Activated T-helper 1 cell treated with Interleukin-2 at 50 U/mL for 16 hours (primary cell): ENCODE measurements around the gene DIP2C.

Experiments
- DNase-seq: peaks from one replicate; pipeline ENCODE4 v3.0.0-alpha.2; 2020; ENCODE audit warnings: low read depth

The DIP2C gene

GRCh38 chr10:677038-677437 lies 12.4 kb downstream of the DIP2C start:
- no peak for DNase-seq

DNA sequence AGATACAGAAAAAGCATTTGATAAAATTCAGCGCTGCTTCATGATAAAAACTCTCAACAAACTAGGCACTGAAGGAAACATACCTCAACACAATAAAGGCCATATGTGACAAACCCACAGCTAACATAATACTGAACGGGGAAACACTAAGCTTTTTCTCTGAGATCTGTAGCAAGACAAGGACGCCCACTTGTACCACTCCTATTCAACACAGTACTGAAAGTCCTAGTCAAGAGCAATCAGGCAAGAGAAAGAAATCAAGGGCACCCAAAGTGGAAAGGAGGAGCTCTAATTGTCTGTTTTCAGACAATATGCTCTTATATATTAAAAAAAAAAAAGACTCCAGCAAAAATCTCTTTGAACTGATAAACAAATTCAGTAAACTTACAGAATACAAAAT lies 13.3 kb downstream of the DIP2C start:
- no peak for DNase-seq

DNA sequence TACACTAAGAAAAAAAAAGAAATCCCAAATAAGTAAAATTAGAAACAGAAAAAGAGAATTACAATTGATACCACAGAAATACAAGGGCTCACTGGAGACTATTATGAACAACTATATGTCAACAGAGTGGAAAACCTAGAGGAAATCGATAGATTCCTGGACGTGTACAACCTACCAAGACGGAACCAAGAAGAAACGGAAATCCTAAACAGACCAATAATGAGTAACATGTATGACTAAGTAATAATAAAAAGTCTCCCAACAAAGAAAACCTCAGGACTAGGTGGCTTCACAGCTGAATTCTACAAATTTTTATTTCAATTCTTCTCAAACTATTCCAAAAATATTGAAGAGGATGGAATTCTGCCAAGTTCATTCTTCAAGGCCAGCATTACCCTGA lies 13.9 kb downstream of the DIP2C start:
- no peak for DNase-seq

GRCh38 chr10:673492-673891 lies 16.0 kb downstream of the DIP2C start:
- no peak for DNase-seq

DNA sequence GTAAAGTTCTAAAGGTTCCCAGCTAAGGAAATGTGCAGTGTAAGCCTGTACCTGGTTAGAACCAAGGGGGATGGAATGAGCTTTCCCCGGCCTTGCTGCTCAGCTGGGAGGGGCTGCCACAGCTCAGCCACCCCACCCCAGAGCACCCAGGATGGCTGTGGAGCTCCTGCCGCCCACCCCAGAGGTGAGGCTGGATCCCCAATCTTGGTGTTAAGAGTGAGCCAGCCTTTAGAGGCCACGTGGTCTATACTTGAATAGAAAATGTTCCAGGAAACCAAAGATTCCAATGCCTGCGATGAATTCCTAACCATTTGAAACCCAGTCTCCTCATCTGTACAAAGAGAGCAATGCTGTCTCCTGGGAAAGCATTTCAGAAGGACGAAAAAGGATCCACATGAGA lies 16.5 kb downstream of the DIP2C start:
- no peak for DNase-seq

DNA sequence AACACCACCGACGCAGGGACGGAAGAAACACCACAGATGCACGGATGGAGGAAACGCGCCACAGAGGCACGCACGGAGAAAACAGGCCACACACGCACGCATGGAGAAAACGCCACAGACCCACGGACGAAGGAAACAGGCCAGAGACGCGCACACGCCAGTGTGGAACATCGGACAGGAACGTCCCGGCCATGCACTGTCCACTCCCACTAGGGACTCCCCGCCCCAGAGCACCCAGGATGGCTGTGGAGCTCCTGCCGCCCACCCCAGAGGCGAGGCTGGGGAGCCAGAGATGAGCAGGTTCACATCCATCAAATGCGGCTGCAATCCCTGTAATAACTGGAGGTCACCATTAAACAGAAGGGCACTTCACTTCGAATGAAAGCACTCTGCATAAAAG lies 17.3 kb downstream of the DIP2C start:
- no peak for DNase-seq

DNA sequence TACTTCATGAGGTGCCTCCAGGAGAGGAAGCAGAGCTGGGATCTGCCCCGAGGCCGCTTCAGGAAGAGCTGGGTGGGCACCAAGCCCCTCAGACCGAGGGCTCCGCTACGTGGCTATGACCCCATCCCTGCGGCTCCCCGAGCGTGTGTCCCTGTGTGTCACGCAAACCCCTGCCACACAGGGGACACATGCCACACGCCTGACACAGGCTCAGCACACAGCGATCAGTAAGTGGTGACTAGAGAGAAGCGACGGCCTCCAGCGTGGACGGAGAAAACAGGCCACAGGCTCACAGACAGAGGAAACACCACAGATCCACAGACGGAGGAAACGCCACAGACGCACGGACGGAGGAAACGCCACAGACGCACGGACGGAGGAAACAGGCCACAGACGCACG lies 18.5 kb downstream of the DIP2C start:
- no peak for DNase-seq

GRCh38 chr10:670038-670437 lies 19.4 kb downstream of the DIP2C start:
- no peak for DNase-seq

GRCh38 chr10:668786-669485 lies 20.5 kb downstream of the DIP2C start:
- DNase-seq, result no peak

DNA sequence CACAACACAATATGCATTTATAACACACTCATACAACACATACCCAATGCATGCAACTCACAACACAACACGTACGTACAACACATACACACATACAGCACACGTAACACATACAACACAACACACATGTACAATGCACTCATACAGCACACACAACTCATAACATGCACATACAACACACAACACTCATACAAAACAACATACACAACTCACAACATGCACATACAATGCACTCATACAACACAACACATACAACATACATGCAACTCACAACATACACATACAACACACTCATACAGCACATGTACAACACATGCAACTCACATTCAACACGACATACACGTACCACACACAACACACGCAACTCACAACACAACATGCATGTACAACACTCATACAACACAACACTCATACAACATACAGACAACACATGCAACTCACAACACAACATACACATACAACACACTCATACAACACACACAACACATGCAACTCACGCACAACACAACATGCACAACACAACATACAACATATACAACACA lies 21.8 kb downstream of the DIP2C start:
- DNase-seq, result no peak

- DNase-seq, result no peak
These were observed 22.4 kb downstream of the DIP2C start for GRCh38 chr10:667096-667495.

DNA sequence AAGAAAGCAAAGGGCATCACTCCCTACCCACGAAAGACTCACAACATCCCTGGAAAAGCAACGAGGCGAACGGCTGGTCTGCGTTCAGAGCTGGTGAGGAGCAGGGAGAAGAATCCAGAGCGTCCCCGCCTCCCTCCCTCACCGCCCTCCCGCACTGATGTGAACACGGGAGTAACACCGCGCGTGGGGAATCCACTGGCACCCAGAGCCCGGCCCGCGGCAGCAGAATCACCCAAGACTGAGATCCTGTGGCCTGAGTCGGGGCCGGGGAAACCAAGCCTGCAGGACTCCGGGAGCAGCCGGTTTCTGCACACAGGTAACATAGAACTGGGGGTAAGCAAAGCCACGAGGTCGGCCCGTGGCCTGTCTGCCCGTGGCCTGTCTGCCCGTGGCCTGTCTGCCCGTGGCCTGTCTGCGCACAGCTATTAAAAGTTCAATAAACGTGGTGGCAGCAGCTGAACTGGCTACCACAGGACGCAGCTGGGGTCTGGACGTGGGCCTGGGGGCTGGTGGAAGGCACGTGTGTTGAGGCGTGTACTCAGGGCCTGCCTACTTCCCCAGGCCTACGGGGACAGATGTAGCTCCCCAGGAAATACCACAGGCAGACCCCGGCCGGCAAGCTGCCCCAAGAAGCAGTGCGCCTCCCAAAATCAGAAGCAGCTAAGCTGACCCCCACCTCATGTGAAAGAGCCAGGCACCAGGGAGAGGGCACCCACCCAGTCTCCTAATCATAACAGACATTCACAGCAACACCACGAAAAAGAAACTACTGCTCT lies 23.0 kb downstream of the DIP2C start:
- DNase-seq, result no peak

- DNase-seq, result no peak
These were observed 23.8 kb downstream of the DIP2C start for GRCh38 chr10:665579-666091.

DNA sequence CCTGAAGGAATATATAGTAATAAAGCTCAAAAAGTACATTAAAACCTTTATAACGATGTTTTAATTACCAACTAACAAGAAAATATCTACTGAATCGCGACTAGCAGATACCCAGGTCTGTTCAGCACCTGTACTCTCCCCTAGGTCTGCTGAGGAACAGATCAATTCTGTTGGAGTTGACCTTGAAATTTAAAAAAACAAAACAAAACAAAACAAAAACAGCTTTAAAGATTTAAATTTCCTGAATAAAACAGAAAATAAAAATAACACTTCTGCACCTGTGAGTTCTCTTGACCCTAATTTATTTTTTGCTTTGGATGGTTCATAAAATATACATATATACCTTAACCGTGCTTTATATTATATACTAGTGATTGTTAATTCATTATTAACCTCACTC lies 24.6 kb downstream of the DIP2C start:
- DNase-seq, result no peak

DNA sequence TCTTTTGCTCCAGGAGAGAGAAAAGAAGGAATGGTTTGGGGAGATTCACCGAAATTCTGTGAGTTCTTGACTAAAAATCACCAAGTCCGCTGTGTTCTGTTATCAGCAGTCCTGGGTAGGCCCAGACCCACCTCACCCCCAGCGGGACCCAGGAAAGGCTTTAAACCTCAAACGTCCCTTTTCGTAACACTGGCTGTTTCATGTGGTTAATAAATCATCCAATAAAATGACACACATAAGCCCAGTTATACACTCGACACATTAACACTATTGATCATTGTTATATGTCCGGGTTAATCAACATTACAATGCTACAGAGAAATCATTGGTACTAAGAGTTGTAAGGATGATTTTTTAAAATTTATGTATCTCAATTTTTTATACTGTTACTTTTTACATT lies 25.2 kb downstream of the DIP2C start:
- no peak for DNase-seq

DNA sequence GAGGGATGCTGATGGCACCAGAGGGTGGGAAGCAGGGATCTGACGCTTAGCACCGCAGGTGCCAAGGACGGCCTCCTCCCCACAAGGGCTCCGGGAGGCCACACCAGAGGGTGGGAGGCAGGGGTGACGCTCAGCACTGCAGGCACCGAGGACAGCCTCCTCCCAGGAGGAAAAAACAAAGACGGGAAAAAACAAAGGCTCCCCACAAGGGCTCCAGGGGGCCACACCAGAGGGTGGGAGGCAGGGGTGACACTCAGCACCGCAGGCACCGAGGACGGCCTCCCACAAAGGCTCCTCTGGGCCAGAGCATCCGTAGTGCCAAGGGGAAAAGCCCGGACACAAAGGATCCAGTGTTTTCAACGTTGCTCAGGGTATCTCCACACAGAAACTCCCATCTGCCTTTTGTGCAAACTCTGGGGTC lies 25.6 kb downstream of the DIP2C start:
- no peak for DNase-seq

GRCh38 chr10:663466-663751 lies 26.1 kb downstream of the DIP2C start:
- no peak for DNase-seq

DNA sequence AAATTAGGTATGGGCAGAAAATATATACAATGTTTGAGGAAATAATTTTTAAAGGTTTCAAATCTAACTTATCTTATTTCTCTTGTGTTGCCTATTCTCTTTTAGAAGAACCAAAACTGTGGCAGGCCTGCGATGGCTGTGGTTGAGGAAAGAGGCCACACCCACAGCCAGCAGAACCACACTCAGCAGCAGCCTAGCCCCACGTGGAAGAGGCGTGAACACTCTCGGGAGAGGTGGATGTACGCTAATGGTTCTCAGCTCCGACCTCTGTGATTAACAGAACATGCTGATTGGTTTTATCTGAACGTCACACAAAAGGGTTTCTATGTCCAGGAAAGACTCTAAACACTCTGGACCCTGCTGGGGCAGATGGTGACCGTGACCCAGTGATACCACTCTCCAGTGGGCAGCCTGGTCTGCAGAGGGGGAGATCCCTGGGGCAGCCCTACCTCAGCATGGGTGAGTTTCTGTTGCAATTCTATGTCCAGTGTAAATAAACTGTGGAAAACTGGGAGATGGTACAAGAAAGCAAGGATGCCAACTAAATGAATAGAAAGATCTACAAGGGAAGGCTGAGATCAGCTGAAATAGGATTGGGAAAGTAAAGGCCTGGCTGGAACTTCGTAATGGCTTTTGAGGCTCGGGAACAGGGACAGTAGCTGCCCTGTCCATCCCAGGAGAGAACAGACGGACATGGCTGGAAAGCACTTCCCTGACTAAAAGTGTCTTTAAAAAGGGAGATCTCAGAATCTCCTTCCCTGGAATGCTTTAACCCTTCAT lies 26.6 kb downstream of the DIP2C start:
- no peak for DNase-seq

DNA sequence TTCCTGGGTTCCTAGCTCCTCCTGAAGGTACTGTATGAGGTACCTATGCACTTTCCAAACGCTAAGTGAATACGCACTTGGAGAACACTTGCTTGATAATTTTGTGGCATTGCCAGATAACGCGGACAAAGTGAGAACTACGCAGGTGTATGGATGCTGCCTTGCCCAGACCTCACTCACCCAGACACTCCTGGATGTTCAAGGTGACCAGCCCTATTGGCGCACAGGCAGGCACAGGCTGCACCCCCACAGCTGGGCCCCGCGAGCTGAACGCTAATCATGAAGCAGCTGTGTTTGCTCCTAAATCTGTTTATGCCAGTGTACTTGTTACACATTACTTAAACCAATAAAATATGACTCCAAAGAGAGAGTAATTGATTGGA lies 27.3 kb downstream of the DIP2C start:
- DNase-seq, result no peak

DNA sequence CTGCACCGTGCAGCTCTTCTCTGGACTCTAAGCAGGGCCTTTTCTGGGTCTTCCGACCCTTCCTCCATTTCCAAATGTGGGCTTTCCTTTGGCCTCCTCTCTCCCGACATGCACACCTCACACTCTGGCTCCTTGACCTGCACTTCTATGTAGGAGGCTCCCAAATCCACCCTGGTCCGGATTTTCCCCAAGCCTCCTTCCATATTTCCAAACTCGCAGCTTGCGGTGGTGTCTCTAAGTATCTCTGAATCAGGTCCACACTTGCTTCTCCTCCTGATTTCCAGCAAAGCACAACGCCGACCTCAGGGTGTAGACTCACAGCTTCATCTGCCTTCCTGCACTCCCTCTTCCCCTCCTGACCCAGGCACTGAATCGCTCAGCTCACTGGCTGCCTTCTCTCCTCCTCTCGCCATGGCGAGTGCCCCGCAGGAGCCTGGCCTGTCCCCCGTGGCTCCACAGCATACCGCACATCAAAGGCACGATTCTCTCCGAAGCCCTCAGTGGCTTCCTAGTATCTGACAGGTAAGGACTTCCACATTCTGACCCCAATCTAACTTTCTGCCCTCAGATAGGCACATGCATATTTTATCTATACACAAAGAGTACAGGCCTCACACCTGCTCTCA lies 27.8 kb downstream of the DIP2C start:
- no peak for DNase-seq

GRCh38 chr10:660970-661596 lies 28.4 kb downstream of the DIP2C start:
- DNase-seq, result no peak

DNA sequence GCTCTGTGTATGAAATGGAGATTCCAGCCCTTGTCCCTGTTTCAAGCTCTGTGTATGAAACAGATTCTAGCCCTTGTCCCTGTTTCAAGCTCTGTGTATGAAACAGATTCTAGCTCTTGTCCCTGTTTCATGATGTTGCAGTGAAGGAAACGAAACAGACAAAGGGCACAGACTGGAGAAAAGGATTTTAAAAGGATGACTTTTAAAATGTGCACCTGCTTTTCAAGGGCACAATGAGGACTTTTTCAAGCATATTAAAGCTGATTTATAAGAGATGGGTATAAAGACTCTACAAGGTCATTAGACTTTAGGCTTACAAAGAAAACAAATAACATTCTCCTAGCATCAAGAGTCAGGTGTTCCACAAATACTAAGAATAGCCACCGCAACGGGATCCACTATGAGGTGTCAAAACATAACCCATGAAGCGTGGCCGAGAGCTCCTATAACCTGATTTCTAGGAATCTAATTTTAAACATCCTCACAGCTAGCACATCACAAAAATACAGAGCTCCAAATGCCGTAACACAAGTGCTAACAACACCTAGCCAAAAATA lies 29.0 kb downstream of the DIP2C start:
- no peak for DNase-seq
